Small intestine (tissue), 7 donors: Measurements from ENCODE around the gene DIDO1. TPM values are rescaled to one million over a fixed set of nuclear protein-coding genes. Genes with fewer than 3 reads are reported as not detected.

Experiments used
- DNase-seq, 2 donors: peaks; one replicate each; pipeline versions ENCODE4 v3.0.0 to v3.0.0-alpha.2; 2013
- FAIRE-seq: peaks from 2 replicates; lab custom pipeline; 2012; peaks lifted over from hg19 to GRCh38; lab: Jason Lieb, UNC
- H3K27ac ChIP-seq, 3 donors: one replicate each; pipeline ENCODE4 v1.5.1; 2013; ENCODE audit warnings: low read length in 2 of 3, mild to moderate bottlenecking in 2 of 3, control low read depth in 1 of 3, inconsistent platforms in 1 of 3, low read depth in 1 of 3, moderate library complexity in 1 of 3
- H3K27me3 ChIP-seq, 3 donors: one replicate each; pipeline ENCODE4 v1.6.1; 2013; ENCODE audit warnings: low read length in 3 of 3, inconsistent platforms in 1 of 3; ENCODE audit not compliant: control insufficient read depth in 3 of 3, insufficient read depth in 3 of 3
- H3K36me3 ChIP-seq, 3 donors: one replicate each; pipeline ENCODE4 v1.6.1; 2013; ENCODE audit warnings: low read length in 3 of 3, inconsistent platforms in 1 of 3, low read depth in 1 of 3, mild to moderate bottlenecking in 1 of 3, moderate library complexity in 1 of 3; ENCODE audit not compliant: control insufficient read depth in 3 of 3, insufficient read depth in 2 of 3
- H3K4me1 ChIP-seq, 3 donors: one replicate each; pipeline ENCODE4 v1.6.1; 2013; ENCODE audit warnings: low read length in 2 of 3, inconsistent platforms in 1 of 3, low read depth in 1 of 3, mild to moderate bottlenecking in 1 of 3, moderate library complexity in 1 of 3; ENCODE audit not compliant: control insufficient read depth in 3 of 3, insufficient read depth in 2 of 3
- H3K4me3 ChIP-seq, 3 donors: one replicate each; pipeline ENCODE4 v1.5.1; 2013; ENCODE audit warnings: low read length in 3 of 3, control low read depth in 1 of 3, inconsistent platforms in 1 of 3, low read depth in 1 of 3, mild to moderate bottlenecking in 1 of 3, moderate library complexity in 1 of 3
- H3K9me3 ChIP-seq, 2 donors: one replicate each; pipeline ENCODE4 v1.6.1; 2013; ENCODE audit warnings: low read depth in 1 of 2, low read length in 1 of 2; ENCODE audit not compliant: control insufficient read depth in 2 of 2, insufficient read depth in 1 of 2
- WGBS, 3 donors: extraction: QIAGEN DNeasy Blood & Tissue Kit; methylation state at CpG; one replicate each; pipeline ENCODE4 v1.1.7; 2013; 5-methylcytosine and 5-hydroxymethylcytosine counted together
- polyA plus RNA-seq, 4 donors: library from polyadenylated mRNA; stranded (reverse) in 3 of 4; unstranded in 1 of 4; fragments of 200-250 nt in 3 of 4; fragments of 120-200 nt in 1 of 4; gene quantifications; one replicate each; pipeline versions ENCODE4 v1.2.1 to v1.2.3, GENCODE V29; 2013
- donor health status: healthy with polysubstance abuse.
- donor health status: control.
- donor health status: control.
- donor health status: Bipolar disorder and iron deficiency.
- donor health status: healthy.

The DIDO1 gene
- polyA plus RNA-seq, 4 donors: 11.6 to 49.4 (median 15.7) TPM

- no peak for FAIRE-seq
- peaks cover 0 to 6% (median 0%) of the 10 kb centered on the region in 3 donors for H3K4me1 ChIP-seq
- H3K4me3 ChIP-seq: no peak overlapping the region
- no peak for DNase-seq
- WGBS, 3 donors: 52 to 62% (median 58%) methylated on average over 29 to 33 of the region's 33 CpGs
- H3K36me3 ChIP-seq: peaks cover 0 to 3% (median 0%) of the 10 kb centered on the region in 3 donors
- H3K27me3 ChIP-seq: peaks cover 2 to 40% (median 11%) of the 10 kb centered on the region in 3 donors
- H3K9me3 ChIP-seq: no peaks in the 10 kb centered on the region
- H3K27ac ChIP-seq: no peak overlapping the region
Observed at GRCh38 chr20:62970307-62971210, 44.3 kb upstream of the DIDO1 start.

DNA sequence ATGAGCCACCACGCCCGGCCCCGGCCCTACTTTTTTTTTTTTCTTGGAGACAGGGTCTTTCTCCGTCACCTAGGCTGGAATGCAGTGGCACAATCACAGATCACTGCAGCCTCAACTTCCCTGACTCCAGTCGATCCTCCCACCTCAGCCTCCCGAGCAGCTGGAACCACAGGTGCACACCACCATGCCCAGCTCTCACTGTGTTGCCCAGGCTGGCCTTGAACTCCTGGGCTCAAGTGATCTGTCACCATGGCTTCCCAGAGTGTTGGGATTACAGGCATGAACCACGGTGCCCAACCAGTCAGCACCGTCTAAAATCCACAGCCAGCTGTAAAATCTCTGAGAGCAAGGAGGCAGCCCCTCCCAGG, 43.6 kb upstream of the DIDO1 start:
- no peak overlapping the region for H3K4me3 ChIP-seq
- WGBS, 3 donors: 59 to 75% (median 69%) methylated on average over 5 to 8 of the region's 8 CpGs
- H3K36me3 ChIP-seq: peaks cover 0 to 7% (median 0%) of the 10 kb centered on the region in 3 donors
- no peak for DNase-seq
- H3K27ac ChIP-seq: no peak overlapping the region
- no peaks in the 10 kb centered on the region for H3K9me3 ChIP-seq
- H3K27me3 ChIP-seq: peaks cover 2 to 34% (median 11%) of the 10 kb centered on the region in 3 donors
- FAIRE-seq: no peak
- peaks cover 0 to 6% (median 0%) of the 10 kb centered on the region in 3 donors for H3K4me1 ChIP-seq

- WGBS, 3 donors: 52 to 61% (median 61%) methylated on average over 16 of the region's 16 CpGs
- no peak overlapping the region for H3K27ac ChIP-seq
- peaks cover 0 to 14% (median 0%) of the 10 kb centered on the region in 3 donors for H3K36me3 ChIP-seq
Observed at GRCh38 chr20:62969179-62969760, 43.0 kb upstream of the DIDO1 start.

GRCh38 chr20:62968378-62969178, 42.3 kb upstream of the DIDO1 start:
- DNase-seq: no peak
- Histone ChIP-seq H3K27ac (no peak overlapping the region), H3K4me1 (peaks cover 0 to 6% (median 0%) of the 10 kb centered on the region in 3 donors), H3K27me3 (peaks cover 2 to 20% (median 2%) of the 10 kb centered on the region in 3 donors), H3K9me3 (no peaks in the 10 kb centered on the region), H3K4me3 (no peak overlapping the region), H3K36me3 (peaks cover 0 to 21% (median 0%) of the 10 kb centered on the region in 3 donors)
- no peak for FAIRE-seq
- WGBS, 3 donors: 56 to 69% (median 59%) methylated on average over 21 of the region's 21 CpGs

More at GRCh38 chr20:62969179-62969760, 43.0 kb upstream of the DIDO1 start:
- Histone ChIP-seq H3K27me3 (peaks cover 2 to 27% (median 6%) of the 10 kb centered on the region in 3 donors), H3K9me3 (no peaks in the 10 kb centered on the region), H3K4me3 (no peak overlapping the region), H3K4me1 (peaks cover 0 to 6% (median 0%) of the 10 kb centered on the region in 3 donors)
- no peak for FAIRE-seq
- no peak for DNase-seq

DNA sequence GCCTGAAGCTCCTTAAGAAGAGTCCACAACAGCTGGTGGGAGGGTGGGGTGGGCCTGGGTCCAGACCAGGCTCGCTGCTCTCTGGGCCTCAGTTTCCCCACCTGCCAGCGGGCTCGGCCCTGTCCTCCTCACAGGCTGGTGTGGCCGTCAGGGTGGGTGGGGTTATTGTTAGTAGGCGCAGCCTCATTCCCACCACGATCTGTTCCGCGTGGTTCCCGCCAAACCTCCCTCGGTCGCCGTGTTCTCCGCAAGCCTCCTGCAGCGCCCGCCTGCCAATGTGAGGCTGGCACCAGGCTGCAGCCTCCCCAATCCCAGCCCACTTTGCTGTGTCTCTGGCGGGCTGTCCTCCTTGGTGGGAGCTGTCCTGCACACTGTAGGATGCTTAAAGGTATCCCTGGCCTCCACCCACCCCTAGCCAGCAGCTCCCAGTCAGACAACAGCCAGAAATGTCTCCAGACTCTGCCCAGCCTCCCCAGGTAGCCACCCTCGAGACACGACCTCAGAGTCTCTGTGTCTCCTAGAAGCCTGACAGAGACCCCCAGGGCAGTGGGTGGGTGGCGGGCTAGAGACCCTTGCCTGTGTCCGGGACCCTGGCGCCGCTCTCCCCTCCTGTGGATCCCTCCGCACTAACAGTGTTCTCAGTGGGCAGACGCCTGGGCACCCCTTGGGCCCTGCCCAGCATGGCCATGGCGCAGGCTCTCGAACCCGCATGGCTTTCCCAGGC, 41.5 kb upstream of the DIDO1 start:
- no peak for FAIRE-seq
- H3K36me3 ChIP-seq: peaks cover 0 to 28% (median 0%) of the 10 kb centered on the region in 3 donors

DNA sequence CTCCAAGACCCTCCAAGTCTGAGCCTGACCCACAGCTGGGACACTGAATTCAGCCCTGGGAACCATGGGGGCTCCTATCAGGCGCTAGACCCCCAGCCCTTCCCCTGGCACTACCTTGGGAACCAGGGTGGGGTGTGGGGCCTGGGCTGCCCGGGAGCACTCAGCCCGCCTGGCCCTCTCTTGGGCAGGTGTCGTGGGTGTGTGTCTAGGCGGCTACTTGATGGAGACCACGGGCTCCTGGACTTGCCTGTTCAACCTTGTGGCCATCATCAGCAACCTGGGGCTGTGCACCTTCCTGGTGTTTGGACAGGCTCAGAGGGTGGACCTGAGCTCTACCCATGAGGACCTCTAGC, 40.8 kb upstream of the DIDO1 start:
- FAIRE-seq: no peak
- DNase-seq: no peak
- Histone ChIP-seq H3K4me1 (no peaks in the 10 kb centered on the region), H3K9me3 (no peaks in the 10 kb centered on the region), H3K4me3 (no peak overlapping the region), H3K27me3 (peaks cover 2 to 9% (median 2%) of the 10 kb centered on the region in 3 donors), H3K36me3 (peaks cover 0 to 33% (median 0%) of the 10 kb centered on the region in 3 donors), H3K27ac (no peak overlapping the region)
- 83 to 87% (median 86%) methylated on average over 6 of the region's 6 CpGs for WGBS, 3 donors

More for the DNA sequence above, 41.5 kb upstream of the DIDO1 start:
- DNase-seq: no peak
- H3K9me3 ChIP-seq: no peaks in the 10 kb centered on the region
- H3K4me3 ChIP-seq: no peak overlapping the region
- H3K27ac ChIP-seq: no peak overlapping the region
- 86 to 90% (median 87%) methylated on average over 27 of the region's 27 CpGs for WGBS, 3 donors
- peaks cover 2 to 13% (median 2%) of the 10 kb centered on the region in 3 donors for H3K27me3 ChIP-seq
- H3K4me1 ChIP-seq: peaks cover 0 to 2% (median 0%) of the 10 kb centered on the region in 3 donors

DNA sequence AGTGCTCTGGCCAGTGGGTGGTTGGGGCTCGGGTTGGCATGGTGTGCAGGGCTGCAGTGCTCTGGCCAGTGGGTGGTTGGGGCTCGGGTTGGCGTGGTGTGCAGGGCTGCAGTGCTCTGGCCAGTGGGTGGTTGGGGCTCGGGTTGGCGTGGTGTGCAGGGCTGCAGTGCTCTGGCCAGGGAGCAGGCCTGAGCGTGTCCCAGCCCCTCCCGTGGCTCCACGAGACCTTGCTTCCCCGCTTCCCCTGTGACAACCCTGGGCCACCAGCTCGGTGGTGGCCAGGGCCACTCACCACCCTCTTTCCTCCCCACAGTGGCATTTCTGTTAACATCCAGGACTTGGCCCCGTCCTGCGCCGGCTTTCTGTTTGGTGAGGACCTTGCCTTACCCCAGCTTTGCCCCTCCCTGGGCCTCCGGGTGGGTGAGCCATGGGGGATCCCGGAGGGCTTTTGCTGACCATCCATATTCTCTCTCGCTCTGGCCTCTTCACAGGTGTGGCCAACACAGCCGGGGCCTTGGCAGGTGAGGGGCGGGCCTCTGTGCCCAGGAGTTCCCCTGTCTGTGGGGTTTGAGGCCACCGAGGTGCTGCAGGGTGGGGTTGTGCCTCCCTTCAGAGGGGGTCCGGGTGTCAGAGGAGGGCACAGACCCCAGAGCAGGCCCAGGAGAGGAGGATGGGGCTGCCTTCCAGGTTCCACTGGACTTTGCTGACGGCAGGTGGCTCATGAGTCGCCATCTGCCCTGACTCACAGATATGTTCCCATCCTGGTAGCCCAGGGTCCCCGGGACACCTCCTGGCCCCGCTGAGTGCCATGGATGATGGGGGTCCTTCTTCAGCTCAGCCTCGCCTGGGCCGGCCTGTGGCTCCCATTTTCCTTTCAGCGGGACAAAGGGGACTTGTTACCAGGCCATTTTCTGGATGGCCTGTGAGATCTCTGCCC, 40.2 kb upstream of the DIDO1 start:
- DNase-seq (no peak), FAIRE-seq (no peak)
- Histone ChIP-seq H3K4me1 (no peaks in the 10 kb centered on the region), H3K27ac (no peak overlapping the region), H3K27me3 (peaks cover 2 to 9% (median 2%) of the 10 kb centered on the region in 3 donors), H3K36me3 (peaks cover 0 to 33% (median 0%) of the 10 kb centered on the region in 3 donors), H3K4me3 (no peak overlapping the region), H3K9me3 (no peaks in the 10 kb centered on the region)
- 84 to 93% (median 88%) methylated on average over 24 to 26 of the region's 27 CpGs for WGBS, 3 donors
